Left lung (tissue), 10 donors: ENCODE data around the gene DDI2. TPM values are rescaled to one million over a fixed set of nuclear protein-coding genes. Genes with fewer than 3 reads are reported as not detected.

Experiments
- ATAC-seq: fragments of 200-7000 bp; cut with Tn5 transposase; one replicate; pipeline ENCODE4 v1.9.1; 2020; ENCODE audit warnings: moderate library complexity
- DNase-seq, 4 donors: peaks; one replicate each; pipeline ENCODE4 v3.0.0-alpha.2; 2013 to 2020
- H3K27ac ChIP-seq, 2 donors: fragments of 200-600 bp; sonication (generic) in 1 of 2; one replicate each; pipeline versions ENCODE4 v1.5.0 to v1.8.0; 2020 to 2021
- H3K27me3 ChIP-seq, 2 donors: fragments of 200-600 bp; sonication (generic) in 1 of 2; one replicate each; pipeline versions ENCODE4 v1.5.0 to v1.8.0; 2020 to 2021
- H3K36me3 ChIP-seq, 2 donors: fragments of 200-600 bp; sonication (generic) in 1 of 2; one replicate each; pipeline versions ENCODE4 v1.5.0 to v1.8.0; 2020 to 2021
- H3K4me1 ChIP-seq, 2 donors: fragments of 200-600 bp; one replicate each; pipeline ENCODE4 v1.8.0; 2021
- H3K4me3 ChIP-seq, 2 donors: fragments of 200-600 bp; sonication (generic) in 1 of 2; one replicate each; pipeline versions ENCODE4 v1.5.0 to v1.8.0; 2020 to 2021; ENCODE audit warnings: mild to moderate bottlenecking in 1 of 2
- H3K9me3 ChIP-seq, 2 donors: fragments of 200-600 bp; sonication (generic) in 1 of 2; one replicate each; pipeline versions ENCODE4 v1.5.0 to v1.8.0; 2020 to 2021
- CTCF ChIP-seq, 2 donors: fragments of 200-600 bp; sonication (generic) in 1 of 2; IDR thresholded peaks; one replicate each; pipeline versions ENCODE4 v1.5.0 to v1.8.0; 2021; ENCODE audit warnings: antibody characterized with exemption in 2 of 2
- intact Hi-C, 2 donors: fragments of 100-400 bp; cut with DNase I; formaldehyde crosslinking; loops; one replicate each; pipeline versions ENCODE4 v1.11.2 to v1.14.2; 2022
- polyA plus RNA-seq, 6 donors: library from polyadenylated mRNA; unstranded; fragments of 120-200 nt; gene quantifications; one replicate each; pipeline ENCODE4 v1.2.1, GENCODE V29; 2013; ENCODE audit not compliant: insufficient read length in 6 of 6
- total RNA-seq, 2 donors: library from RNA; stranded (reverse); fragmentation: NEBNext Ultra II Directional; extraction: Animal tissue kit (Norgen Biotek cat#: 25700); gene quantifications; one replicate each; pipeline ENCODE4 v1.2.1, GENCODE V29; 2021
- donor health status: DM: no; HTN: yes; CAD: no.
- donor health status: DM: no; HTN: no; CAD: no.

Gene DDI2
- total and polyA plus RNA-seq, 8 donors, result 20.4 to 37.7 (median 22.6) TPM

- no peak overlapping the region for H3K4me3 ChIP-seq
- H3K4me1 ChIP-seq, result no peaks in the 10 kb centered on the region
- ATAC-seq (no peak), DNase-seq (no peak)
- intact Hi-C loops, result no loop called here
- TF ChIP-seq CTCF (IDR thresholded peaks at IDR 0.05), result no peak
- peaks cover 0 to 47% of the 10 kb centered on the region in 2 donors for H3K36me3 ChIP-seq
- no peaks in the 10 kb centered on the region for H3K9me3 ChIP-seq
- no peak overlapping the region for H3K27ac ChIP-seq
- H3K27me3 ChIP-seq, result no peaks in the 10 kb centered on the region
Measured at GRCh38 chr1:15662477-15662876, 45.2 kb downstream of the DDI2 start.

GRCh38 chr1:15663925-15664324 is 46.7 kb downstream of the DDI2 start:
- no peak for DNase-seq
- no peak for ATAC-seq
- no peaks in the 10 kb centered on the region for H3K9me3 ChIP-seq
- no peak overlapping the region for H3K27ac ChIP-seq
- H3K4me1 ChIP-seq, result no peaks in the 10 kb centered on the region
- no peaks in the 10 kb centered on the region for H3K27me3 ChIP-seq
- no peak for TF ChIP-seq CTCF (IDR thresholded peaks at IDR 0.05)
- H3K4me3 ChIP-seq, result no peak overlapping the region
- H3K36me3 ChIP-seq, result peaks cover 0 to 39% of the 10 kb centered on the region in 2 donors
- intact Hi-C loops, result no loop called here

- TF ChIP-seq CTCF (IDR thresholded peaks at IDR 0.05), result no peak
- no peak for ATAC-seq
- H3K9me3 ChIP-seq, result no peaks in the 10 kb centered on the region
- no peak for DNase-seq
- no peaks in the 10 kb centered on the region for H3K27me3 ChIP-seq
- H3K4me1 ChIP-seq, result no peaks in the 10 kb centered on the region
- no peak overlapping the region for H3K4me3 ChIP-seq
- H3K36me3 ChIP-seq, result peaks cover 0 to 5% of the 10 kb centered on the region in 2 donors
- no peak overlapping the region for H3K27ac ChIP-seq
- intact Hi-C loops, result no loop called here
Measured at GRCh38 chr1:15667362-15667761, 50.1 kb downstream of the DDI2 start.

- intact Hi-C loops, result no loop called here
- ATAC-seq, result no peak
- Histone ChIP-seq H3K27ac (no peak overlapping the region), H3K27me3 (no peaks in the 10 kb centered on the region), H3K4me3 (no peak overlapping the region), H3K9me3 (no peaks in the 10 kb centered on the region), H3K4me1 (no peaks in the 10 kb centered on the region), H3K36me3 (no peaks in the 10 kb centered on the region)
- TF ChIP-seq CTCF (IDR thresholded peaks at IDR 0.05), result no peak
- DNase-seq, result no peak
Measured at GRCh38 chr1:15668089-15668754, 51.0 kb downstream of the DDI2 start.

GRCh38 chr1:15669074-15669473 is 51.8 kb downstream of the DDI2 start:
- Histone ChIP-seq H3K4me1 (no peaks in the 10 kb centered on the region), H3K27ac (no peak overlapping the region), H3K9me3 (no peaks in the 10 kb centered on the region), H3K36me3 (no peaks in the 10 kb centered on the region), H3K27me3 (no peaks in the 10 kb centered on the region), H3K4me3 (no peak overlapping the region)
- intact Hi-C loops, result no loop called here
- DNase-seq (no peak), ATAC-seq (no peak)
- no peak for TF ChIP-seq CTCF (IDR thresholded peaks at IDR 0.05)
